Progenitor cell of endocrine pancreas (in vitro differentiated cells): ENCODE data around the gene OR7D4. TPM values are rescaled to one million over a fixed set of nuclear protein-coding genes. Genes with fewer than 3 reads are reported as not detected.
A peak's percentile ranks its signal among the peaks of the same experiment; 100 is the strongest.

Source experiments
- DNase-seq: peaks from one replicate; pipeline ENCODE4 v3.0.0; 2021; ENCODE audit warnings: low spot score; ENCODE audit not compliant: unreplicated experiment
- H3K27ac Mint-ChIP-seq: 2 replicates; pipeline ENCODE4 v1.8.0; 2021; ENCODE audit warnings: mild to moderate bottlenecking, moderate library complexity, mixed read lengths
- H3K27me3 Mint-ChIP-seq: 2 replicates; pipeline ENCODE4 v1.8.0; 2021; ENCODE audit warnings: mixed read lengths
- H3K36me3 Mint-ChIP-seq: 2 replicates; pipeline ENCODE4 v1.8.0; 2022; ENCODE audit warnings: mixed read lengths; ENCODE audit not compliant: insufficient read depth
- H3K4me1 Mint-ChIP-seq: 2 replicates; pipeline ENCODE4 v1.8.0; 2021; ENCODE audit warnings: low read depth, mixed read lengths
- H3K4me3 Mint-ChIP-seq: 2 replicates; pipeline ENCODE4 v1.8.0; 2021; ENCODE audit warnings: low read depth, mild to moderate bottlenecking, moderate library complexity, mixed read lengths
- H3K9me3 Mint-ChIP-seq: 2 replicates; pipeline ENCODE4 v1.8.0; 2021; ENCODE audit warnings: low read depth, mixed read lengths
- total RNA-seq: library from RNA; stranded (reverse); gene quantifications from 2 replicates; pipeline ENCODE4 v1.2.1, GENCODE V29; 2021
- TF ChIP-seq, protein P1 (sequence below): fragments of 200-600 bp; sonication (generic); IDR thresholded peaks from one replicate; pipeline ENCODE4 v1.5.0; 2021; ENCODE audit warnings: antibody characterized with exemption, mild to moderate bottlenecking; ENCODE audit not compliant: unreplicated experiment

The OR7D4 gene
- total RNA-seq, 1 donor from 2014 or later, result not detected

DNA sequence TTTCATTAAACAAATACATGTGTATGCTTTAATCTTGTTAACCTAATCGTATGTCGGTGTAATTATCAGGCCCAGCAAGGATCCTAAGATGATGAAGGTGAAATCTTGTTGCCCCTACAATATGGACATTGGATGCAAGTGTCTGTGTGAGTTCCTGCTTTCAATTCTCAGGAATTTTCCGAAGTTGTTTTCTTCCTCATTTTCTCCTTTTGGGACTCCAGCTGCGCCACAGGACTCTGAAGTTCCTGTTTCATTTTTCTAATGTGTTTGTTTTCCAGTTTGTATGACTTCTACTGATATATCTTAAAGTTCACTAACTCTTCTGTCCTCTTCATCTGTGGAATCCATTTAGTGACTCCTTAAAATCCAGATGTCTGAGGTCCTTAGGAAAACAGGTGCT is 52.5 kb downstream of the OR7D4 start:
- no peaks in the 10 kb centered on the region for H3K4me1 Mint-ChIP-seq
- no peak overlapping the region for H3K4me3 Mint-ChIP-seq
- DNase-seq, result no peak
- no peaks in the 10 kb centered on the region for H3K27me3 Mint-ChIP-seq
- H3K36me3 Mint-ChIP-seq, result peaks cover 31% of the 10 kb centered on the region
- peaks cover 6% of the 10 kb centered on the region for H3K9me3 Mint-ChIP-seq
- no peak overlapping the region for H3K27ac Mint-ChIP-seq
- TF ChIP-seq, protein P1, sequence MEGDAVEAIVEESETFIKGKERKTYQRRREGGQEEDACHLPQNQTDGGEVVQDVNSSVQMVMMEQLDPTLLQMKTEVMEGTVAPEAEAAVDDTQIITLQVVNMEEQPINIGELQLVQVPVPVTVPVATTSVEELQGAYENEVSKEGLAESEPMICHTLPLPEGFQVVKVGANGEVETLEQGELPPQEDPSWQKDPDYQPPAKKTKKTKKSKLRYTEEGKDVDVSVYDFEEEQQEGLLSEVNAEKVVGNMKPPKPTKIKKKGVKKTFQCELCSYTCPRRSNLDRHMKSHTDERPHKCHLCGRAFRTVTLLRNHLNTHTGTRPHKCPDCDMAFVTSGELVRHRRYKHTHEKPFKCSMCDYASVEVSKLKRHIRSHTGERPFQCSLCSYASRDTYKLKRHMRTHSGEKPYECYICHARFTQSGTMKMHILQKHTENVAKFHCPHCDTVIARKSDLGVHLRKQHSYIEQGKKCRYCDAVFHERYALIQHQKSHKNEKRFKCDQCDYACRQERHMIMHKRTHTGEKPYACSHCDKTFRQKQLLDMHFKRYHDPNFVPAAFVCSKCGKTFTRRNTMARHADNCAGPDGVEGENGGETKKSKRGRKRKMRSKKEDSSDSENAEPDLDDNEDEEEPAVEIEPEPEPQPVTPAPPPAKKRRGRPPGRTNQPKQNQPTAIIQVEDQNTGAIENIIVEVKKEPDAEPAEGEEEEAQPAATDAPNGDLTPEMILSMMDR, result no peak

DNA sequence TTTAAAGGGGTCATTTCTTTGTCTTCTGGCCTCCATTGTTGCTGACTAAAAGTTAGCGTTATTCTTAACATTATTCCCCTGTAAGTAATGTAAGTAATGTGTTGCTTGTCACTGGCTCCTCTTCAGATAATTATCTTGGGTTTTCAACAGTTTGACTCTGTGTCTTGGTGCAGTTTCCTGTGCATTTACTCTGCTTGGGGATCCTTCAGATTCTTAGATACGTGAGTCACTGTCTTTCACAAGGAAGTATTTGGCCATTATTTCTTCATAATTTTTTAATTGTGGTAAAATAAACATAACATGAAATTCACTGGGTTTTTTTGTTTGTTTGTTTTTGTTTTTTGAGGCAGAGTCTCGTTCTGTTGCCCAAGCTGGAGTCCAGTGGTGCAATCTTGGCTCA is 54.1 kb downstream of the OR7D4 start:
- Mint-ChIP-seq H3K9me3 (peaks cover 19% of the 10 kb centered on the region), H3K36me3 (peaks cover 47% of the 10 kb centered on the region), H3K4me1 (no peaks in the 10 kb centered on the region), H3K4me3 (no peak overlapping the region), H3K27me3 (no peaks in the 10 kb centered on the region), H3K27ac (no peak overlapping the region)
- TF ChIP-seq, protein P1, result no peak
- no peak for DNase-seq

DNA sequence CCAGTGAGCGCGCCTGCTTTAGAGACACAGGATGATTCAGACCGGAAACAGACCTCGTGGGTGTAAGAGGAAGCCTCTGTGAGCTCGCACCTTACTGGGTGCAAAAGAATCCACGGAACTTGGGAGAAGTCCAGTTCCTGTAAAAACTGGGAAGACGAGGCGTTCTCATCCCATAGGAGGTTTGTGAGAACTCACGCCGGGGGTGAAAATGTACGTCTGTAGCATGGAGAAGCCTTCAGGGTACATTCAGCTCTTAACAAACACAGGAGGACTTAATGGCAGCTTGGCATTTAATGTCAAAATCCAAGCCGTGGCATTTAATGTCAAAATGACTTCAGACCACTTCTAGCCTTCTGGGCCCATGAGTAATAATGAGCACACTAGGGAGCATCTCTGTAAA is 58.0 kb downstream of the OR7D4 start:
- TF ChIP-seq, protein P1, result no peak
- no peaks in the 10 kb centered on the region for H3K4me1 Mint-ChIP-seq
- H3K9me3 Mint-ChIP-seq, result peaks cover 37% of the 10 kb centered on the region
- no peak overlapping the region for H3K4me3 Mint-ChIP-seq
- DNase-seq, result no peak
- peaks cover 83% of the 10 kb centered on the region for H3K36me3 Mint-ChIP-seq
- peak overlapping the region; percentile 64 for H3K27ac Mint-ChIP-seq
- no peaks in the 10 kb centered on the region for H3K27me3 Mint-ChIP-seq

Other genes starting within 250 kb of the OR7D4 start
- gene MUC16, start 209.2 kb downstream of the OR7D4 start, total RNA-seq, result 0.31 and 0.43 TPM in 2 replicates
- not detected in 2 replicates for gene OR1M1, start 132.5 kb downstream of the OR7D4 start, total RNA-seq
- not detected in 2 replicates for gene OR7G2, start 112.1 kb downstream of the OR7D4 start, total RNA-seq
- not detected in 2 replicates for gene OR7G1, start 103.8 kb downstream of the OR7D4 start, total RNA-seq
- gene OR7G3, start 92.6 kb downstream of the OR7D4 start, total RNA-seq, result not detected in 2 replicates
- 38.6 and 46.8 TPM in 2 replicates for gene ZNF317, start 79.2 kb downstream of the OR7D4 start, total RNA-seq
- 1.2 and 1.8 TPM in 2 replicates for gene OR7D2, start 40.6 kb downstream of the OR7D4 start, total RNA-seq
- gene OR7E24, start 31.3 kb upstream of the OR7D4 start, total RNA-seq, result not detected in 2 replicates
- gene ZNF699, start 90.2 kb upstream of the OR7D4 start, total RNA-seq, result 6.6 and 8.0 TPM in 2 replicates
- 42.4 and 42.5 TPM in 2 replicates for gene ZNF559, start 104.6 kb upstream of the OR7D4 start, total RNA-seq
- 12.7 and 12.9 TPM in 2 replicates for gene ZNF177, start 143.4 kb upstream of the OR7D4 start, total RNA-seq
- gene ZNF266, start 216.0 kb upstream of the OR7D4 start, total RNA-seq, result 35.4 and 37.0 TPM in 2 replicates